Kidney (tissue), 14 donors: Measurements from ENCODE around the gene CENPX. TPM values are rescaled to one million over a fixed set of nuclear protein-coding genes. Genes with fewer than 3 reads are reported as not detected.

Source experiments
- DNase-seq, 5 donors: peaks; one replicate each; pipeline ENCODE4 v3.0.0-alpha.2; 2013 to 2020
- FAIRE-seq: peaks from 2 replicates; lab custom pipeline; 2012; peaks lifted over from hg19 to GRCh38; lab: Jason Lieb, UNC
- H3K27ac ChIP-seq, 2 donors: one replicate each; pipeline ENCODE4 v1.7.0; 2013; ENCODE audit warnings: low read depth in 2 of 2, low read length in 2 of 2, inconsistent platforms in 1 of 2
- H3K27me3 ChIP-seq: one replicate; pipeline ENCODE4 v1.7.1; 2013; ENCODE audit warnings: low read length, inconsistent platforms; ENCODE audit not compliant: control insufficient read depth, insufficient read depth
- H3K36me3 ChIP-seq, 3 donors: one replicate each; pipeline versions ENCODE4 v1.7.0 to v1.7.1; 2013; ENCODE audit warnings: low read length in 3 of 3, control low read depth in 1 of 3, inconsistent platforms in 1 of 3; ENCODE audit not compliant: insufficient read depth in 3 of 3, control insufficient read depth in 2 of 3
- H3K4me1 ChIP-seq, 3 donors: one replicate each; pipeline versions ENCODE4 v1.7.0 to v1.7.1; 2013; ENCODE audit warnings: low read length in 3 of 3, inconsistent platforms in 1 of 3, low read depth in 1 of 3; ENCODE audit not compliant: control insufficient read depth in 2 of 3, insufficient read depth in 2 of 3
- H3K4me3 ChIP-seq, 3 donors: one replicate each; pipeline versions ENCODE4 v1.7.0 to v1.8.1; 2013; ENCODE audit warnings: low read length in 3 of 3, control low read depth in 1 of 3, inconsistent platforms in 1 of 3
- H3K9ac ChIP-seq, 3 donors: one replicate each; pipeline versions ENCODE4 v1.7.0 to v1.7.1; 2013; ENCODE audit warnings: low read length in 3 of 3, control low read depth in 1 of 3, inconsistent platforms in 1 of 3
- H3K9me3 ChIP-seq, 3 donors: one replicate each; pipeline versions ENCODE4 v1.7.0 to v1.7.1; 2013; ENCODE audit warnings: low read length in 3 of 3, control low read depth in 1 of 3, inconsistent platforms in 1 of 3; ENCODE audit not compliant: control insufficient read depth in 2 of 3, insufficient read depth in 1 of 3
- intact Hi-C: fragments of 100-400 bp; cut with DNase I; formaldehyde crosslinking; loops from one replicate; pipeline ENCODE4 v1.11.1; 2022
- polyA plus RNA-seq: library from polyadenylated mRNA; stranded (reverse); fragments of 350-450 nt; fragmentation: Illumina TruSeq; extraction: RNeasy Lipid Tissue Mini Kit (QIAGEN cat#74804); gene quantifications from one replicate; pipeline ENCODE4 v1.2.3, GENCODE V29; 2014; ENCODE audit warnings: low read depth, low replicate concordance; ENCODE audit not compliant: insufficient read depth
- total RNA-seq: library from RNA; stranded (reverse); fragmentation: NEBNext Ultra II Directional; extraction: Animal tissue kit (Norgen Biotek cat#: 25700); gene quantifications from one replicate; pipeline ENCODE4 v1.2.1, GENCODE V29; 2021
- TF ChIP-seq, protein P1 (sequence below): IDR thresholded peaks from 3 replicates; pipeline ENCODE4 v1.5.1; 2012; ENCODE audit warnings: mild to moderate bottlenecking, moderate library complexity, borderline replicate concordance; ENCODE audit not compliant: insufficient read depth; ENCODE audit errors: extremely low read depth
- donor health status: control.
- donor health status: control.
- donor health status: control.
- donor health status: control.
- donor health status: control.
- donor health status: DM: yes; HTN: yes; CAD: no.
- donor health status: Normal renal cell carcinoma (clear cell type).

CENPX gene
- total and polyA plus RNA-seq, 2 donors from 2014 or later, result 36.9 to 93.2 TPM

DNA sequence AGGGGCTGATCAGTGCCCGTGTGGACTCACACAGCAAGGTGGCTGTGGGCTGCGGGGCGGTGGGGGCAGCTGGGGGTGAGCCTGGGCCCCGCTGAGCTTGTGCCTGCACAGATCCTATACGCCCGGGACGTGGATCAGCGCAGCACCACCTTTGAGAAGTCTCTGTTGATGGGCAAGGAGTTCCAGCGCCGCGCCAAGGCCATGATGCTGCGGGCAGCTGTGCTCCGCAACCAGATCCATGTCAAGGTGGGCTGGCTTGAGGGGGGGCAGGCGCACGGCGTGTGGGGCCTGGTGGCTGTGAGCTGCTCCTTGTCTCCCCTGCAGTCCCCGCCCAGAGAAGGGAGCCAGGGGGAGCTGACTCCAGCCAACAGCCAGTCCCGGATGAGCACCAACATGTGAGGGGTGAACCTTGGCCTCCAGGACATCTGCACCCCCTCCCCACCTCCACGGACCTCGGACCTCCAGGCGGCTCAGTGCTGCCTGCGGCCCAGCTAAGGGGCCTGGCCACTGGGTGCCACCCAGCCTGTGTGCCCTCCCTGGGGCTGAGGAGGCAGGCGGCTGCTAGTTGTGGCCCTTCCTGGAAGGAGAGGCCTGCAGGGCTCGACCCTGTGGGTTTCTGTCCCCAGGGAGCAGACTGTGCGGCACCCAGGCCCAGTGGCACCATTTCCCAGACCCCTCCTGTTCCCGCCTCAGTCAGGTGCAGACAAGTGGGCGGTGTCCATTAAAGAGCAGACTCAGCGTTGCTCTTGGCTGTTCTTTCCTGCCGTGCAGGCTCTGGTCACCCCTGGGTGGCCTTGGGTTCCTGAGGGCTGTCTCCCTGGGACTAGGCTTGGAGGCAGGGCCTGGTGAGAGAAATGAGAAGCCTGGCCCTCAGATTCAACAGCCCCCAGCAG is 34.3 kb upstream of the CENPX start:
- no peak overlapping the region for H3K9ac ChIP-seq
- H3K4me3 ChIP-seq, result no peak overlapping the region
- intact Hi-C loops, result no loop called here
- FAIRE-seq, result no peak
- TF ChIP-seq, protein P1, sequence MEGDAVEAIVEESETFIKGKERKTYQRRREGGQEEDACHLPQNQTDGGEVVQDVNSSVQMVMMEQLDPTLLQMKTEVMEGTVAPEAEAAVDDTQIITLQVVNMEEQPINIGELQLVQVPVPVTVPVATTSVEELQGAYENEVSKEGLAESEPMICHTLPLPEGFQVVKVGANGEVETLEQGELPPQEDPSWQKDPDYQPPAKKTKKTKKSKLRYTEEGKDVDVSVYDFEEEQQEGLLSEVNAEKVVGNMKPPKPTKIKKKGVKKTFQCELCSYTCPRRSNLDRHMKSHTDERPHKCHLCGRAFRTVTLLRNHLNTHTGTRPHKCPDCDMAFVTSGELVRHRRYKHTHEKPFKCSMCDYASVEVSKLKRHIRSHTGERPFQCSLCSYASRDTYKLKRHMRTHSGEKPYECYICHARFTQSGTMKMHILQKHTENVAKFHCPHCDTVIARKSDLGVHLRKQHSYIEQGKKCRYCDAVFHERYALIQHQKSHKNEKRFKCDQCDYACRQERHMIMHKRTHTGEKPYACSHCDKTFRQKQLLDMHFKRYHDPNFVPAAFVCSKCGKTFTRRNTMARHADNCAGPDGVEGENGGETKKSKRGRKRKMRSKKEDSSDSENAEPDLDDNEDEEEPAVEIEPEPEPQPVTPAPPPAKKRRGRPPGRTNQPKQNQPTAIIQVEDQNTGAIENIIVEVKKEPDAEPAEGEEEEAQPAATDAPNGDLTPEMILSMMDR, result no peak
- peaks cover 0 to 23% (median 12%) of the 10 kb centered on the region in 3 donors for H3K4me1 ChIP-seq
- no peaks in the 10 kb centered on the region for H3K27me3 ChIP-seq
- no peaks in the 10 kb centered on the region for H3K9me3 ChIP-seq
- peak overlapping the region; percentile 9 to 78 for H3K27ac ChIP-seq
- peak in 1 of 5 donors; percentile 72 for DNase-seq
- peaks cover 0 to 25% (median 5%) of the 10 kb centered on the region in 3 donors for H3K36me3 ChIP-seq

GRCh38 chr17:82055965-82056728 is 33.5 kb upstream of the CENPX start:
- Histone ChIP-seq H3K4me1 (peaks cover 0 to 23% (median 12%) of the 10 kb centered on the region in 3 donors), H3K9ac (no peak overlapping the region), H3K27ac (no peak overlapping the region), H3K27me3 (no peaks in the 10 kb centered on the region), H3K9me3 (no peaks in the 10 kb centered on the region), H3K4me3 (no peak overlapping the region), H3K36me3 (peaks cover 0 to 20% (median 4%) of the 10 kb centered on the region in 3 donors)
- TF ChIP-seq, protein P1, result no peak
- intact Hi-C loops, result no loop called here
- DNase-seq, result peak in 1 of 5 donors; percentile 76
- FAIRE-seq, result no peak

GRCh38 chr17:82055023-82055964 is 32.6 kb upstream of the CENPX start:
- no peak overlapping the region for H3K27ac ChIP-seq
- TF ChIP-seq, protein P1, result no peak
- H3K9ac ChIP-seq, result no peak overlapping the region
- H3K27me3 ChIP-seq, result no peaks in the 10 kb centered on the region
- H3K36me3 ChIP-seq, result peaks cover 0 to 13% (median 2%) of the 10 kb centered on the region in 3 donors
- no peak overlapping the region for H3K4me3 ChIP-seq
- no peaks in the 10 kb centered on the region for H3K9me3 ChIP-seq
- peak in 1 of 5 donors; percentile 56 for DNase-seq
- FAIRE-seq, result no peak
- H3K4me1 ChIP-seq, result peaks cover 0 to 30% (median 12%) of the 10 kb centered on the region in 3 donors
- intact Hi-C loops, result no loop called here
